GM19452 (cell line): Measurements from ENCODE around the gene LAMTOR4.

Experiments used
- ATAC-seq: cut with Tn5 transposase; IDR thresholded peaks from one replicate; pipeline ENCODE4 v1.9.1; 2021; ENCODE audit not compliant: unreplicated experiment

LAMTOR4 gene

GRCh38 chr7:100148559-100149328 lies at the start of gene LAMTOR4:
Gene LAMTOR4, plus strand, starts transcription at chr7:100148918. Its CDS starts 55 bp downstream, at chr7:100148973.
- ATAC-seq = peak; percentile 97

GRCh38 chr7:100099452-100099851 lies 49.3 kb upstream of the LAMTOR4 start:
- ATAC-seq = no peak

- ATAC-seq = peak; percentile 64
These were observed 48.2 kb upstream of the LAMTOR4 start for GRCh38 chr7:100100420-100101015.

- peak; percentile 72 for ATAC-seq
These were observed 47.5 kb upstream of the LAMTOR4 start, which contains the start of the genes AP4M1 and MCM7 for GRCh38 chr7:100101016-100101862. Gene AP4M1, plus strand, starts transcription at chr7:100101643. Its CDS starts 72 bp downstream, at chr7:100101715. Gene MCM7, minus strand, starts transcription at chr7:100101397. Its CDS starts 103 bp downstream, at chr7:100101294.

GRCh38 chr7:100102950-100103840 lies 45.5 kb upstream of the LAMTOR4 start:
- ATAC-seq = no peak

GRCh38 chr7:100105534-100105933 lies 43.2 kb upstream of the LAMTOR4 start:
- ATAC-seq = no peak

GRCh38 chr7:100106633-100107032 lies 42.1 kb upstream of the LAMTOR4 start:
- ATAC-seq = no peak

- ATAC-seq = no peak
These were observed 41.5 kb upstream of the LAMTOR4 start for GRCh38 chr7:100107125-100107737.

- ATAC-seq = no peak
These were observed 40.8 kb upstream of the LAMTOR4 start for GRCh38 chr7:100107890-100108289.

GRCh38 chr7:100109521-100110163 lies 39.1 kb upstream of the LAMTOR4 start:
- ATAC-seq = no peak

GRCh38 chr7:100111156-100111555 lies 37.6 kb upstream of the LAMTOR4 start:
- ATAC-seq = no peak

GRCh38 chr7:100111914-100112313 lies 36.8 kb upstream of the LAMTOR4 start:
- no peak for ATAC-seq

GRCh38 chr7:100115026-100115425 lies 33.7 kb upstream of the LAMTOR4 start:
- ATAC-seq = no peak

GRCh38 chr7:100118388-100119071 lies 30.2 kb upstream of the LAMTOR4 start:
- ATAC-seq = no peak

- ATAC-seq = peak; percentile 68
These were observed 29.4 kb upstream of the LAMTOR4 start, which contains the start of the genes CNPY4 and TAF6 for GRCh38 chr7:100119072-100119969. Gene CNPY4, plus strand, starts transcription at chr7:100119634. Its CDS starts 111 bp downstream, at chr7:100119745. Gene TAF6, minus strand, starts transcription at chr7:100119358. Its CDS starts 5,149 bp downstream, at chr7:100114209.

- ATAC-seq = peak; percentile 40
These were observed 28.6 kb upstream of the LAMTOR4 start for GRCh38 chr7:100119970-100120732.

- no peak for ATAC-seq
These were observed 28.0 kb upstream of the LAMTOR4 start for GRCh38 chr7:100120733-100121036.
